HepG2 (cell line): ENCODE measurements around the gene LEF1. TPM values are rescaled to one million over a fixed set of nuclear protein-coding genes. Genes with fewer than 3 reads are reported as not detected.

Experiments
- ATAC-seq: fragments of 200-7000 bp; cut with Tn5 transposase; 3 replicates; pipeline ENCODE4 v1.9.1; 2020; ENCODE audit warnings: mild to moderate bottlenecking, moderate library complexity
- BruUV-seq: library from RNA; stranded (reverse); fragments of 400-500 nt; replicated peaks from 2 replicates; lab custom pipeline; 2021; lab: Mats Ljungman, UMichigan
- CTCF ChIA-PET: fragments of 300-600 bp; formaldehyde crosslinking; extraction: SDS; loops from one replicate; lab custom pipeline; 2021; ENCODE audit warnings: low total read pairs, inconsistent platforms, low intra/inter-chr PET ratio; lab: Yijun Ruan, JAX
- POLR2A ChIA-PET: fragments of 350-600 bp; sonication (Branson Sonifier 250); formaldehyde crosslinking; loops from one replicate; lab custom pipeline; 2020; ENCODE audit warnings: antibody characterized with exemption, inconsistent platforms; lab: Yijun Ruan, JAX
- DNase-seq: peaks from one replicate; pipeline ENCODE4 v3.0.0-alpha.2; 2015; ENCODE audit warnings: low spot score
- FAIRE-seq: peaks from 3 replicates; lab custom pipeline; 2011; peaks lifted over from hg19 to GRCh38; lab: Jason Lieb, UNC
- H2AFZ ChIP-seq: one replicate; pipeline ENCODE4 v1.6.1; 2011; ENCODE audit warnings: low read length, inconsistent platforms
- H3K27ac ChIP-seq: fragments of 300-600 bp; 3 replicates; pipeline ENCODE4 v1.8.0; 2011; ENCODE audit warnings: mixed run types, mild to moderate bottlenecking, mixed read lengths, low read length, inconsistent platforms; ENCODE audit not compliant: insufficient read depth; ENCODE audit errors: extremely low read length
- H3K27me3 ChIP-seq, 2 experiments: fragments of 200-600 bp in 1 of 2; 2 replicates in 1 of 2; 3 replicates in 1 of 2; pipeline versions ENCODE4 v1.6.0 to v1.8.0; 2011; ENCODE audit warnings: low read length in 2 of 2, mild to moderate bottlenecking in 2 of 2, moderate library complexity in 2 of 2, inconsistent platforms in 1 of 2; ENCODE audit not compliant: insufficient read depth in 2 of 2, control insufficient read depth in 1 of 2
- H3K36me3 ChIP-seq, 2 experiments: fragments of 200-600 bp in 1 of 2; replicated peaks in 1 of 2; 2 replicates in 1 of 2; 3 replicates in 1 of 2; pipeline versions ENCODE4 v1.5.1 to v1.8.0; 2011; ENCODE audit warnings: low read length in 2 of 2, inconsistent platforms in 1 of 2; ENCODE audit not compliant: insufficient read depth in 2 of 2, control insufficient read depth in 1 of 2
- H3K4me1 ChIP-seq: 2 replicates; pipeline ENCODE4 v1.5.1; 2012; ENCODE audit warnings: low read length, inconsistent platforms; ENCODE audit not compliant: insufficient read depth
- H3K4me2 ChIP-seq: 2 replicates; pipeline ENCODE4 v1.6.0; 2011; ENCODE audit warnings: low read depth, low read length, inconsistent platforms
- H3K4me3 ChIP-seq, 3 experiments: fragments of 200-600 bp in 1 of 3; sonication (generic), shearing (Covaris generic) in 1 of 3; replicated peaks in 1 of 3; 2 replicates each; pipeline ENCODE4 v1.5.1; 2011 to 2016; ENCODE audit warnings: low read length in 3 of 3, inconsistent platforms in 2 of 3, low read depth in 2 of 3, mild to moderate bottlenecking in 2 of 3, control low read depth in 1 of 3, mixed read lengths in 1 of 3; ENCODE audit not compliant: insufficient read depth in 1 of 3
- H3K79me2 ChIP-seq: one replicate; pipeline ENCODE4 v1.6.1; 2011; ENCODE audit warnings: low read length, inconsistent platforms; ENCODE audit not compliant: insufficient read depth
- H3K9ac ChIP-seq: 2 replicates; pipeline ENCODE4 v1.6.0; 2011; ENCODE audit warnings: mild to moderate bottlenecking, low read depth, low read length, inconsistent platforms; ENCODE audit not compliant: insufficient read depth
- H3K9me3 ChIP-seq: 2 replicates; pipeline ENCODE4 v1.5.1; 2012; ENCODE audit warnings: mild to moderate bottlenecking, low read length
- H4K20me1 ChIP-seq: 2 replicates; pipeline ENCODE4 v1.6.0; 2011; ENCODE audit warnings: inconsistent platforms, mild to moderate bottlenecking, low read length, moderate library complexity; ENCODE audit not compliant: insufficient read depth
- FLYWCH1 ChIP-seq: sonication (generic); formaldehyde crosslinking; IDR thresholded peaks from 2 replicates; pipeline ENCODE4 v1.8.1; 2023; ENCODE audit warnings: mild to moderate bottlenecking, missing genetic modification reagents
- FOXC1 ChIP-seq: sonication (generic); formaldehyde crosslinking; IDR thresholded peaks from 2 replicates; pipeline ENCODE4 v1.8.0; 2022; ENCODE audit warnings: mild to moderate bottlenecking, missing genetic modification reagents, borderline replicate concordance
- KLF15 ChIP-seq: sonication (generic); formaldehyde crosslinking; IDR thresholded peaks from 2 replicates; pipeline ENCODE4 v1.8.1; 2023; ENCODE audit warnings: borderline replicate concordance, mild to moderate bottlenecking, inconsistent platforms, missing genetic modification reagents, mixed read lengths
- NCOA5 ChIP-seq: sonication (generic); formaldehyde crosslinking; IDR thresholded peaks from 2 replicates; pipeline ENCODE4 v1.4.0; 2020; ENCODE audit warnings: missing genetic modification reagents
- PITX1 ChIP-seq: sonication (generic); formaldehyde crosslinking; IDR thresholded peaks from 2 replicates; pipeline ENCODE4 v1.5.1; 2020; ENCODE audit warnings: mild to moderate bottlenecking, missing genetic modification reagents
- RAD21 ChIP-seq: fragments of 450-650 bp; formaldehyde crosslinking; IDR thresholded peaks from 2 replicates; pipeline ENCODE4 v1.5.0; 2020; ENCODE audit warnings: mild to moderate bottlenecking
- STAT5B ChIP-seq: sonication (generic); formaldehyde crosslinking; IDR thresholded peaks from 2 replicates; pipeline ENCODE4 v1.4.0; 2020; ENCODE audit warnings: missing genetic modification reagents
- U2AF1 ChIP-seq: fragments of 200-400 bp; formaldehyde crosslinking; optimal IDR thresholded peaks from 2 replicates; pipeline ENCODE3; 2017; ENCODE audit warnings: mild to moderate bottlenecking, low read depth, low read length
- ZNF180 ChIP-seq: sonication (generic); formaldehyde crosslinking; IDR thresholded peaks from 2 replicates; pipeline ENCODE4 v1.4.0; 2020; ENCODE audit warnings: low read depth, missing genetic modification reagents, borderline replicate concordance
- ZNF614 ChIP-seq: IDR thresholded peaks from 2 replicates; pipeline ENCODE4 v1.6.1; 2018; ENCODE audit warnings: missing biosample characterization, missing genetic modification reagents, inconsistent platforms, borderline replicate concordance
- WGBS: methylation state at CpG from one replicate; pipeline ENCODE4 v1.1.6; 2017; ENCODE audit warnings: low lambda C conversion rate; 5-methylcytosine and 5-hydroxymethylcytosine counted together
- in situ Hi-C: cut with HindIII; loops from 2 replicates; pipeline ENCODE4 v1.10.0; 2017; ENCODE audit warnings: low pct_unique_long_range_greater_than_20kb; ENCODE audit not compliant: extremely low pct_ligation_motif_present
- intact Hi-C: fragments of 100-400 bp; cut with micrococcal nuclease; formaldehyde crosslinking; loops from one replicate; pipeline ENCODE4 v1.10.0; 2022; ENCODE audit not compliant: unreplicated experiment
- polyA plus RNA-seq, 8 experiments: library from polyadenylated mRNA; depleted of rRNA in 3 of 8; stranded (reverse) in 7 of 8; unstranded in 1 of 8; fragments of >200 nt; fragmentation: Illumina TruSeq in 4 of 8; extraction: Trizol in 4 of 8; gene quantifications; 2 replicates each; pipeline versions ENCODE4 v1.2.1 to v1.2.3, GENCODE V29; 2011 to 2016; ENCODE audit warnings: low read depth in 4 of 8, missing spikeins in 1 of 8, mixed read lengths in 1 of 8; ENCODE audit not compliant: insufficient read depth in 1 of 8
- total RNA-seq, 5 experiments: library from RNA; depleted of rRNA; stranded (reverse); fragments of >200 nt; fragmentation: Illumina TruSeq; extraction: Trizol; gene quantifications; 2 replicates each; pipeline ENCODE4 v1.2.3, GENCODE V29; 2016; ENCODE audit warnings: low read depth in 1 of 5
- TF ChIP-seq, protein P1 (sequence below): sonication (generic); formaldehyde crosslinking; IDR thresholded peaks from 2 replicates; pipeline ENCODE4 v1.9.0; 2021; ENCODE audit warnings: missing genetic modification reagents, mild to moderate bottlenecking, borderline replicate concordance
- TF ChIP-seq, protein P2 (sequence below): sonication (generic); formaldehyde crosslinking; IDR thresholded peaks from 2 replicates; pipeline ENCODE4 v1.4.0; 2020; ENCODE audit warnings: missing genetic modification reagents, mild to moderate bottlenecking, borderline replicate concordance

LEF1 gene
- total and polyA plus RNA-seq, 2 of the 13 experiments (the other 11 are each of a cell fraction or from before 2014, with no cell fraction given) = 0.22 to 0.29 TPM

DNA sequence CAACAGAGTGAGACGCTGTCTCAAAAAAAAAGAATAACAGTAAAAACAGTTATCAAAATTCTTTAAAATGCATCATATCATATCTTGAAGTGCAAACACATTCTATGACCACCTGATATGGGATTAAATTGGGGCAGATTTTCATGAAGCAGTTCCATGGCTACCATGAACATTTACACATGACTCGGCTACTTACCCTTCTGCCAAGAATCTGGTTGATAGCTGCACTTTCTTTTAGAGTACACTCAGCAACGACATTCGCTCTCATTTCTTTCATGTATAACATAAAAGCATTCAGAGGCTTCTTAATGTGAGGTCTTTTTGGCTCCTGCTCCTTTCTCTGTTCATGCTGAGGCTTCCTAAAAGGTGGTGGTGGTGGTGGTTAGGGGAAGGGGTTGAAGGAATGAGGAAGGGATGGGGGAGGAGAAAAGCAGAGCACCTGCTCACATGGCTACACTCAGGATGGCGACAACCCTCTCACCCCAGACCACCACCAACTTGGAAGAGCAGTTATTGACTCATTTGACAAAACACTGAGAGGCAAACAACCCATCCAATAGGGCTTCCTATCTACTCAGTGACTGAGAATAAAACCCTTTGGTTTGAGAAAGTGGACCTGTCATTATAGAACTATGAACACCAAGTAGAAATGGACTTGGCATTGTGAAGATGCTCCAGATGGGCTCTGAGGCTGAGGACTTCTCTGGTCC, 90.6 kb downstream of the LEF1 start:
- no peak for FAIRE-seq
- ChIA-PET CTCF (no interaction called here), POLR2A (no interaction called here)
- no peaks in the 10 kb centered on the region for H4K20me1 ChIP-seq
- H3K4me2 ChIP-seq = no peak overlapping the region
- intact Hi-C loops = no loop called here
- 53% methylated on average over 5 of the region's 5 CpGs for WGBS
- no peak for DNase-seq
- no peak overlapping the region for H3K4me3 ChIP-seq
- no peak overlapping the region for H3K9ac ChIP-seq
- H3K4me1 ChIP-seq = no peaks in the 10 kb centered on the region
- H3K79me2 ChIP-seq = no peaks in the 10 kb centered on the region
- H3K27me3 ChIP-seq = no peaks in the 10 kb centered on the region
- no peaks in the 10 kb centered on the region for H3K9me3 ChIP-seq
- ATAC-seq = no peak
- no TSS peak for BruUV-seq
- in situ Hi-C loops = no loop called here
- H3K36me3 ChIP-seq = no peaks in the 10 kb centered on the region
- no peak overlapping the region for H3K27ac ChIP-seq
- H2AFZ ChIP-seq = no peak overlapping the region
- TF ChIP-seq STAT5B (CRISPR knock-in tag) = no peak
- TF ChIP-seq PITX1 = no peak
- TF ChIP-seq KLF15 (CRISPR knock-in tag) = no peak
- TF ChIP-seq FOXC1 (CRISPR knock-in tag) = no peak
- TF ChIP-seq ZNF180 (CRISPR knock-in tag) = no peak
- no peak for TF ChIP-seq U2AF1
- TF ChIP-seq FLYWCH1 (CRISPR knock-in tag) = no peak
- TF ChIP-seq, protein P1, sequence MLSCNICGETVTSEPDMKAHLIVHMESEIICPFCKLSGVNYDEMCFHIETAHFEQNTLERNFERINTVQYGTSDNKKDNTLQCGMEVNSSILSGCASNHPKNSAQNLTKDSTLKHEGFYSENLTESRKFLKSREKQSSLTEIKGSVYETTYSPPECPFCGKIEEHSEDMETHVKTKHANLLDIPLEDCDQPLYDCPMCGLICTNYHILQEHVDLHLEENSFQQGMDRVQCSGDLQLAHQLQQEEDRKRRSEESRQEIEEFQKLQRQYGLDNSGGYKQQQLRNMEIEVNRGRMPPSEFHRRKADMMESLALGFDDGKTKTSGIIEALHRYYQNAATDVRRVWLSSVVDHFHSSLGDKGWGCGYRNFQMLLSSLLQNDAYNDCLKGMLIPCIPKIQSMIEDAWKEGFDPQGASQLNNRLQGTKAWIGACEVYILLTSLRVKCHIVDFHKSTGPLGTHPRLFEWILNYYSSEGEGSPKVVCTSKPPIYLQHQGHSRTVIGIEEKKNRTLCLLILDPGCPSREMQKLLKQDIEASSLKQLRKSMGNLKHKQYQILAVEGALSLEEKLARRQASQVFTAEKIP (CRISPR knock-in tag) = no peak
- TF ChIP-seq, protein P2, sequence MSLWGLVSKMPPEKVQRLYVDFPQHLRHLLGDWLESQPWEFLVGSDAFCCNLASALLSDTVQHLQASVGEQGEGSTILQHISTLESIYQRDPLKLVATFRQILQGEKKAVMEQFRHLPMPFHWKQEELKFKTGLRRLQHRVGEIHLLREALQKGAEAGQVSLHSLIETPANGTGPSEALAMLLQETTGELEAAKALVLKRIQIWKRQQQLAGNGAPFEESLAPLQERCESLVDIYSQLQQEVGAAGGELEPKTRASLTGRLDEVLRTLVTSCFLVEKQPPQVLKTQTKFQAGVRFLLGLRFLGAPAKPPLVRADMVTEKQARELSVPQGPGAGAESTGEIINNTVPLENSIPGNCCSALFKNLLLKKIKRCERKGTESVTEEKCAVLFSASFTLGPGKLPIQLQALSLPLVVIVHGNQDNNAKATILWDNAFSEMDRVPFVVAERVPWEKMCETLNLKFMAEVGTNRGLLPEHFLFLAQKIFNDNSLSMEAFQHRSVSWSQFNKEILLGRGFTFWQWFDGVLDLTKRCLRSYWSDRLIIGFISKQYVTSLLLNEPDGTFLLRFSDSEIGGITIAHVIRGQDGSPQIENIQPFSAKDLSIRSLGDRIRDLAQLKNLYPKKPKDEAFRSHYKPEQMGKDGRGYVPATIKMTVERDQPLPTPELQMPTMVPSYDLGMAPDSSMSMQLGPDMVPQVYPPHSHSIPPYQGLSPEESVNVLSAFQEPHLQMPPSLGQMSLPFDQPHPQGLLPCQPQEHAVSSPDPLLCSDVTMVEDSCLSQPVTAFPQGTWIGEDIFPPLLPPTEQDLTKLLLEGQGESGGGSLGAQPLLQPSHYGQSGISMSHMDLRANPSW (CRISPR knock-in tag) = no peak
- no peak for TF ChIP-seq ZNF614 (CRISPR knock-in tag)
- no peak for TF ChIP-seq NCOA5 (CRISPR knock-in tag)
- no peak for TF ChIP-seq RAD21
